ENCODE results near the gene ANKIB1.

GRCh38 chr7:92246360-92247101, 757 bp downstream of the ANKIB1 start:
- TF ChIP-seq POLR2AphosphoS5 (IDR thresholded peaks at IDR 0.05; ENCODE audit: low read depth, low read length) (no peak), POLR2A (IDR thresholded peaks at IDR 0.05; ENCODE audit: low read depth, low read length) (no peak)
